ENCODE measurements around the gene PALM.

GRCh38 chr19:793806-794205, 85.1 kb downstream of the PALM start:
- TF ChIP-seq REST (IDR thresholded peaks at IDR 0.05; ENCODE audit: low read depth, low read length) (no peak), NR2C2 (IDR thresholded peaks at IDR 0.05; ENCODE audit: borderline replicate concordance, control insufficient read depth, insufficient read length, low read depth) (no peak), POLR2AphosphoS5 (IDR thresholded peaks at IDR 0.05; ENCODE audit: low read length) (no peak), PKNOX1 (IDR thresholded peaks at IDR 0.05) (no peak), ZBTB33 (IDR thresholded peaks at IDR 0.05) (no peak), CTCF (IDR thresholded peaks at IDR 0.05 in 2 of 3, conservative IDR thresholded peaks at IDR 0.05 in 1 of 3; ENCODE audit: control insufficient read depth in 2 of 3, extremely low read depth in 1 of 3, insufficient read depth in 1 of 3, low read depth in 3 of 3, low read length in 3 of 3) (no peak), FOS (IDR thresholded peaks at IDR 0.05; ENCODE audit: borderline replicate concordance, extremely low read depth, insufficient read length) (no peak), IRF3 (IDR thresholded peaks at IDR 0.05) (no peak)
